Retinal pigment epithelial cell (primary cell): Measurements from ENCODE around the gene CT45A7.
"Not testable (repeated sequence)": the region's sequence is repeated elsewhere in the genome, so short reads cannot be mapped to it uniquely, and the experiment has no call there.

Experiments
- DNase-seq: peaks from one replicate; pipeline ENCODE4 v3.0.0-alpha.2; 2010; ENCODE audit warnings: low read depth
- H3K4me3 ChIP-seq: 2 replicates; pipeline ENCODE4 v1.5.1; 2011; ENCODE audit warnings: mild to moderate bottlenecking, low read length, control low read depth, moderate library complexity

Gene CT45A7

GRCh38 chrX:135837180-135837579 is at the start of gene CT45A7:
CT45A7 (minus strand) TSS chrX:135837280; CDS start chrX:135833533, 3,747 bp downstream.
- H3K4me3 ChIP-seq, DNase-seq: not testable (repeated sequence)

GRCh38 chrX:135882741-135883140 is 45.7 kb upstream of the CT45A7 start:
- not testable (repeated sequence) for DNase-seq, H3K4me3 ChIP-seq

DNA sequence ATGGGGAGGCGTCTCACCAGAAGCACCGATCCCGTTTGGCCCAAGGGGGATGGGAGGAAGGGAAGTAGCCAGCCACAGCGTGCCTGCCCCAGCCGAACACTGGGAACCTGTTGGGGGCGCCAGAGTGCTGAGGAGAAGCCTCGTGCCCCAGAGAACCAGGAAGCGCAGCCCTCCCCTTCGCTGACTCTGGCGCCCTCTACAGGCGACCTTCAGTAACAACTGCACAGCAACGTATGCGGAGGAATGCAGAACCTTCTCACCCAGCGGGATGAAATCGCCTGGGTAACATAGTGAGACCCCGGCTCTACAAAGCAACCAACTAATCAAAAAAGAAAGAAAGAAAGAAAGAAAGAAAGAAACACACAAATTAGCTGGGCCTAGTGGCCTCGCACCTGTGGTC is 34.6 kb upstream of the CT45A7 start, which contains the start of gene CT45A9:
Gene CT45A9 (minus strand): TSS at position 101 of the 400 bp plus-strand sequence. CDS start 3,751 bp downstream, outside the sequence.
- DNase-seq, H3K4me3 ChIP-seq: not testable (repeated sequence)

GRCh38 chrX:135854438-135854837 is 17.4 kb upstream of the CT45A7 start, which contains the start of gene CT45A8:
CT45A8 (minus strand) TSS chrX:135854538; CDS start chrX:135850783, 3,755 bp downstream.
- DNase-seq, H3K4me3 ChIP-seq: not testable (repeated sequence)

- DNase-seq, H3K4me3 ChIP-seq: not testable (repeated sequence)
Observed at GRCh38 chrX:135819912-135820311, 17.2 kb downstream of the CT45A7 start, which contains the start of gene CT45A2. CT45A2 (minus strand) TSS chrX:135820012; CDS start chrX:135816265, 3,747 bp downstream.

DNA sequence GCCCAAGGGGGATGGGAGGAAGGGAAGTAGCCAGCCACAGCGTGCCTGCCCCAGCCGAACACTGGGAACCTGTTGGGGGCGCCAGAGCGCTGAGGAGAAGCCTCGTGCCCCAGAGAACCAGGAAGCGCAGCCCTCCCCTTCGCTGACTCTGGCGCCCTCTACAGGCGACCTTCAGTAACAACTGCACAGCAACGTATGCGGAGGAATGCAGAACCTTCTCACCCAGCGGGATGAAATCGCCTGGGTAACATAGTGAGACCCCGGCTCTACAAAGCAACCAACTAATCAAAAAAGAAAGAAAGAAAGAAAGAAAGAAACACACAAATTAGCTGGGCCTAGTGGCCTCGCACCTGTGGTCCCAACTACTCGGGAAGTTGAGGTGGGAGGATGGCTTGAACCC is 34.4 kb downstream of the CT45A7 start, which contains the start of gene CT45A6:
Gene CT45A6 (minus strand): TSS at position 101 of the 400 bp plus-strand sequence. CDS start 3,794 bp downstream, outside the sequence.
- not testable (repeated sequence) for DNase-seq, H3K4me3 ChIP-seq

DNA sequence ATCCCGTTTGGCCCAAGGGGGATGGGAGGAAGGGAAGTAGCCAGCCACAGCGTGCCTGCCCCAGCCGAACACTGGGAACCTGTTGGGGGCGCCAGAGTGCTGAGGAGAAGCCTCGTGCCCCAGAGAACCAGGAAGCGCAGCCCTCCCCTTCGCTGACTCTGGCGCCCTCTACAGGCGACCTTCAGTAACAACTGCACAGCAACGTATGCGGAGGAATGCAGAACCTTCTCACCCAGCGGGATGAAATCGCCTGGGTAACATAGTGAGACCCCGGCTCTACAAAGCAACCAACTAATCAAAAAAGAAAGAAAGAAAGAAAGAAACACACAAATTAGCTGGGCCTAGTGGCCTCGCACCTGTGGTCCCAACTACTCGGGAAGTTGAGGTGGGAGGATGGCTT is 51.7 kb downstream of the CT45A7 start, which contains the start of gene CT45A5:
Gene CT45A5 (minus strand): TSS at position 101 of the 400 bp plus-strand sequence. CDS start 3,774 bp downstream, outside the sequence.
- not testable (repeated sequence) for DNase-seq, H3K4me3 ChIP-seq
